ENCODE measurements around the gene IFT25. TPM values are rescaled to one million over a fixed set of nuclear protein-coding genes. Genes with fewer than 3 reads are reported as not detected.

Gene IFT25
- total and polyA plus RNA-seq, 2 of the 13 experiments (the other 11 are each of a cell fraction or from before 2014, with no cell fraction given) = 19.7 to 48.0 TPM

DNA sequence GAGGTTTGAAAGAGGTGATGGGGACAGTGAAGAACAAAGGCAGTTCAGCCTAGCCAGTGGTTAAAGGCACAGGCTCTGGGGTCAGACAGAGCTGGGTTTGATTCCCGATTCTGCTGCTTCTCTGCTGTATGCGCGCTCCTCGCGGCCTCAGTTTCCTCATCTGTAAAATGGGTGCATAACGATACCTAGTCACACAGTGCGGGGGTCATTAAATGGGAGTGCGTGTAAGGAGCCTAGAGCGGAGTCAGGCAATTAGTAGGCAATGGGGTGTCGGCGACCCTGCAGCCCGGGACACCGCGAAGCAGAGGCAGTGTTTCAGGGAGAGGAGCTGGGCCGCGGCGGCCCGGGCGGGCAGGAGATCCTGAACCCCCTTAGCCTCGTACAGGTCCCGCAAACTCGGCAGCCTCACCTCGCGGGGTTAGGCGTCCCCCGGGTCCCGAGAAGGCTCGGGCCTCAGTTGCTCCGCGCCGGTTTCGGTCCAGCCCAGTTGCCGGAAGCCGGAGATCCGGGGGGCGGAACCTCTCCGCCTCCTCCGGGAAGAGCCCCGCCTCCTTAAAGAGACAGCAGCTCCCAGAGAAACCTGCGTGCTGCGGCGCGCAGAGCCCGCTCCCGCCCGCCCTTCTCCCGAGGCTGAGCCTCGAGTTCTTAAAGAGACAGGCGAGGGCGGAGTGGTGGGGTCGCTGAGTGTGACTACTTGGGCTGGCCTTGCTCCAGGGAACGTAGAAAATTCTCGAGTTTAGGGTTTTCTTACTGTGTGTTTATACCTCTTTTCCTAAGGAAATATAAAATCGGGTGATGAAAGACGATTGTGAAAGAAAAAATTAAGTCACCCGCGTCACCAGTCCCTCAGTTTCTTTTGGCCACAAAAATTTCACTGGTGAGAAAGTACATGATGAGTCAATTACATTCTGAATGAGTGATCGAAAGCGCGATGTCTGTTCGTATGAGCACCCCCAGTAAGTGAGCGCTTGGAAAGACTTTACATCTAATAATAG is 55.9 kb downstream of the IFT25 start, which contains the start of gene YIPF1 (continued):
- TF ChIP-seq HNRNPLL (IDR thresholded peaks at IDR 0.05; ENCODE audit: low read depth, low read length, poor library complexity, severe bottlenecking) = peak; percentile 68
- no peak for TF ChIP-seq ZNF510 (CRISPR knock-in tag; IDR thresholded peaks at IDR 0.05; ENCODE audit: low read depth)
- 0 out of 2 replicates have a peak, but pooled peaks have one; percentile 8 for TF ChIP-seq THRA (CRISPR knock-in tag; IDR thresholded peaks at IDR 0.05; ENCODE audit: borderline replicate concordance)
- TF ChIP-seq SKI (IDR thresholded peaks at IDR 0.05; ENCODE audit: partially characterized antibody) = no peak
- TF ChIP-seq, protein P1, sequence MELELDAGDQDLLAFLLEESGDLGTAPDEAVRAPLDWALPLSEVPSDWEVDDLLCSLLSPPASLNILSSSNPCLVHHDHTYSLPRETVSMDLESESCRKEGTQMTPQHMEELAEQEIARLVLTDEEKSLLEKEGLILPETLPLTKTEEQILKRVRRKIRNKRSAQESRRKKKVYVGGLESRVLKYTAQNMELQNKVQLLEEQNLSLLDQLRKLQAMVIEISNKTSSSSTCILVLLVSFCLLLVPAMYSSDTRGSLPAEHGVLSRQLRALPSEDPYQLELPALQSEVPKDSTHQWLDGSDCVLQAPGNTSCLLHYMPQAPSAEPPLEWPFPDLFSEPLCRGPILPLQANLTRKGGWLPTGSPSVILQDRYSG (CRISPR knock-in tag; IDR thresholded peaks at IDR 0.05) = no peak
- no peak for TF ChIP-seq ZNF343 (CRISPR knock-in tag; IDR thresholded peaks at IDR 0.05)
- no peak for TF ChIP-seq REXO4 (CRISPR knock-in tag; IDR thresholded peaks at IDR 0.05; ENCODE audit: borderline replicate concordance)
- TF ChIP-seq, protein P2, sequence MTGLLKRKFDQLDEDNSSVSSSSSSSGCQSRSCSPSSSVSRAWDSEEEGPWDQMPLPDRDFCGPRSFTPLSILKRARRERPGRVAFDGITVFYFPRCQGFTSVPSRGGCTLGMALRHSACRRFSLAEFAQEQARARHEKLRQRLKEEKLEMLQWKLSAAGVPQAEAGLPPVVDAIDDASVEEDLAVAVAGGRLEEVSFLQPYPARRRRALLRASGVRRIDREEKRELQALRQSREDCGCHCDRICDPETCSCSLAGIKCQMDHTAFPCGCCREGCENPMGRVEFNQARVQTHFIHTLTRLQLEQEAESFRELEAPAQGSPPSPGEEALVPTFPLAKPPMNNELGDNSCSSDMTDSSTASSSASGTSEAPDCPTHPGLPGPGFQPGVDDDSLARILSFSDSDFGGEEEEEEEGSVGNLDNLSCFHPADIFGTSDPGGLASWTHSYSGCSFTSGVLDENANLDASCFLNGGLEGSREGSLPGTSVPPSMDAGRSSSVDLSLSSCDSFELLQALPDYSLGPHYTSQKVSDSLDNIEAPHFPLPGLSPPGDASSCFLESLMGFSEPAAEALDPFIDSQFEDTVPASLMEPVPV (CRISPR knock-in tag; IDR thresholded peaks at IDR 0.05) = no peak
- 0 out of 2 replicates have a peak, but pooled peaks have one; percentile 37 for TF ChIP-seq NFKBIZ (CRISPR knock-in tag; IDR thresholded peaks at IDR 0.05)
- no peak for TF ChIP-seq TP53 (CRISPR knock-in tag; conservative IDR thresholded peaks at IDR 0.05)
- 0 out of 2 replicates have a peak, but pooled peaks have one; percentile 60 for TF ChIP-seq ZMAT3 (CRISPR knock-in tag; conservative IDR thresholded peaks at IDR 0.05)
- TF ChIP-seq MTF2 (CRISPR knock-in tag; IDR thresholded peaks at IDR 0.05; ENCODE audit: borderline replicate concordance) = no peak
- TF ChIP-seq ZSCAN5A (CRISPR knock-in tag; IDR thresholded peaks at IDR 0.05; ENCODE audit: borderline replicate concordance) = no peak
- no peak for TF ChIP-seq ZSCAN20 (CRISPR knock-in tag; IDR thresholded peaks at IDR 0.05; ENCODE audit: borderline replicate concordance)
- TF ChIP-seq SIX4 (CRISPR knock-in tag; IDR thresholded peaks at IDR 0.05) = no peak
- TF ChIP-seq MEIS2 (CRISPR knock-in tag; IDR thresholded peaks at IDR 0.05) = no peak
- no peak for TF ChIP-seq ZNF720 (CRISPR knock-in tag; IDR thresholded peaks at IDR 0.05)
- TF ChIP-seq POLR2AphosphoS5 (IDR thresholded peaks at IDR 0.05; ENCODE audit: low read depth, low read length) = peak; percentile 49
- no peak for TF ChIP-seq JDP2 (CRISPR knock-in tag; IDR thresholded peaks at IDR 0.05; ENCODE audit: borderline replicate concordance)
- no peak for TF ChIP-seq NFRKB (IDR thresholded peaks at IDR 0.05)
- peak; percentile 19; the same call in 1 of the 2 replicates for TF ChIP-seq ZNF788 (CRISPR knock-in tag; IDR thresholded peaks at IDR 0.05; ENCODE audit: borderline replicate concordance)
- no peak for TF ChIP-seq CREB1 (IDR thresholded peaks at IDR 0.05)
- peak; percentile 50; the same call in 1 of the 2 replicates for TF ChIP-seq CREB1 (CRISPR knock-in tag; IDR thresholded peaks at IDR 0.05)

Measured in HepG2 (cell line).